GM12878 (cell line): Measurements from ENCODE around the gene ARAF. TPM values are rescaled to one million over a fixed set of nuclear protein-coding genes. Genes with fewer than 3 reads are reported as not detected.

Source experiments
- ATAC-seq: fragments of 200-7000 bp; cut with Tn5 transposase; 3 replicates; pipeline ENCODE4 v1.9.1; 2020; ENCODE audit warnings: mild to moderate bottlenecking, moderate library complexity
- BruUV-seq: library from RNA; stranded (reverse); fragments of 400-500 nt; replicated peaks from 2 replicates; lab custom pipeline; 2021; lab: Mats Ljungman, UMichigan
- CTCF ChIA-PET: fragments of 300-600 bp; sonication (Branson Sonifier 250); formaldehyde crosslinking; extraction: SDS; loops from one replicate; lab custom pipeline; 2021; ENCODE audit warnings: inconsistent platforms; lab: Yijun Ruan, JAX
- POLR2A ChIA-PET: fragments of 350-600 bp; formaldehyde crosslinking; extraction: SDS; loops from one replicate; lab custom pipeline; 2021; ENCODE audit warnings: inconsistent platforms; lab: Charles Lee
- RAD21 ChIA-PET: fragments of 300-600 bp; sonication (Branson Sonifier 250); formaldehyde crosslinking; loops from one replicate; lab custom pipeline; 2023; ENCODE audit warnings: antibody characterized with exemption; ENCODE audit not compliant: unreplicated experiment; lab: Charles Lee
- SMC1A ChIA-PET: fragments of 300-600 bp; sonication (Branson Sonifier 250); formaldehyde crosslinking; loops from one replicate; lab custom pipeline; 2023; ENCODE audit not compliant: unreplicated experiment, uncharacterized antibody; lab: Charles Lee
- DNase-seq: peaks from one replicate; pipeline ENCODE4 v3.0.0-alpha.2; 2011; ENCODE audit warnings: low read depth, low spot score
- FAIRE-seq: peaks from 3 replicates; lab custom pipeline; 2011; peaks lifted over from hg19 to GRCh38; lab: Jason Lieb, UNC
- H2AFZ ChIP-seq: 2 replicates; pipeline ENCODE4 v1.6.0; 2011; ENCODE audit warnings: low read depth, low read length, control low read depth; ENCODE audit not compliant: control insufficient read depth
- H3K27ac ChIP-seq: 2 replicates; pipeline ENCODE4 v1.5.1; 2011; ENCODE audit warnings: control low read depth; ENCODE audit not compliant: control insufficient read depth, insufficient read depth
- H3K27me3 ChIP-seq, 2 experiments: replicated peaks in 1 of 2; 2 replicates each; pipeline versions ENCODE4 v1.6.0 to v1.6.1; 2011; ENCODE audit warnings: low read length in 1 of 2; ENCODE audit not compliant: control insufficient read depth in 2 of 2, insufficient read depth in 2 of 2
- H3K36me3 ChIP-seq, 2 experiments: 2 replicates each; pipeline ENCODE4 v1.5.1; 2011; ENCODE audit warnings: low read length in 1 of 2; ENCODE audit not compliant: control insufficient read depth in 2 of 2, insufficient read depth in 2 of 2
- H3K4me1 ChIP-seq: 2 replicates; pipeline ENCODE4 v1.6.1; 2011; ENCODE audit warnings: mild to moderate bottlenecking, low read length, moderate library complexity, mixed read lengths; ENCODE audit not compliant: control insufficient read depth, insufficient read depth
- H3K4me2 ChIP-seq: 2 replicates; pipeline ENCODE4 v1.6.0; 2011; ENCODE audit warnings: control low read depth; ENCODE audit not compliant: control insufficient read depth, insufficient read depth
- H3K4me3 ChIP-seq: fragments of 200-600 bp; sonication (generic); 2 replicates; pipeline ENCODE4 v1.5.1; 2016
- H3K79me2 ChIP-seq: 2 replicates; pipeline ENCODE4 v1.6.0; 2011; ENCODE audit warnings: low read length; ENCODE audit not compliant: control insufficient read depth, insufficient read depth
- H3K9ac ChIP-seq: 2 replicates; pipeline ENCODE4 v1.8.0; 2011; ENCODE audit warnings: low read length, control low read depth, mixed read lengths; ENCODE audit not compliant: control insufficient read depth, insufficient read depth
- H3K9me3 ChIP-seq: replicated peaks from 3 replicates; pipeline ENCODE4 v1.5.1; 2011; ENCODE audit warnings: mild to moderate bottlenecking, low read length; ENCODE audit not compliant: control insufficient read depth, insufficient read depth
- H4K20me1 ChIP-seq: 2 replicates; pipeline ENCODE4 v1.6.0; 2011; ENCODE audit not compliant: control insufficient read depth, insufficient read depth
- CREM ChIP-seq: IDR thresholded peaks from 2 replicates; pipeline ENCODE4 v1.6.1; 2014; ENCODE audit warnings: antibody characterized with exemption, low read depth
- DPF2 ChIP-seq: fragments of 450-650 bp; IDR thresholded peaks from 2 replicates; pipeline ENCODE4 v1.6.1; 2017; ENCODE audit warnings: mild to moderate bottlenecking
- EED ChIP-seq: sonication (generic); IDR thresholded peaks from 2 replicates; pipeline ENCODE4 v1.6.1; 2016; ENCODE audit warnings: antibody characterized with exemption, low read depth
- HDGF ChIP-seq: fragments of 450-650 bp; IDR thresholded peaks from 2 replicates; pipeline ENCODE4 v1.6.1; 2016; ENCODE audit warnings: antibody characterized with exemption
- MYC ChIP-seq: IDR thresholded peaks from 2 replicates; pipeline ENCODE4 v1.6.1; 2011; ENCODE audit warnings: mild to moderate bottlenecking, low read length, moderate library complexity, inconsistent platforms; ENCODE audit not compliant: insufficient read depth, insufficient replicate concordance, insufficient read length, severe bottlenecking
- NFIC ChIP-seq: IDR thresholded peaks from 2 replicates; pipeline ENCODE4 v1.6.1; 2012; ENCODE audit warnings: low read depth, mild to moderate bottlenecking, inconsistent platforms, low read length, moderate library complexity
- NFYA ChIP-seq: IDR thresholded peaks from 2 replicates; pipeline ENCODE4 v1.6.1; 2011; ENCODE audit warnings: low read depth, mild to moderate bottlenecking, low read length, improper control_type of control experiment, borderline replicate concordance
- NFYB ChIP-seq: IDR thresholded peaks from 2 replicates; pipeline ENCODE4 v1.6.1; 2011; ENCODE audit warnings: low read depth, mild to moderate bottlenecking, low read length, improper control_type of control experiment, moderate library complexity; ENCODE audit not compliant: insufficient read depth
- NR2F1 ChIP-seq: fragments of 450-650 bp; conservative IDR thresholded peaks from 2 replicates; pipeline ENCODE4 v1.6.1; 2017; ENCODE audit warnings: mild to moderate bottlenecking
- POLR2A ChIP-seq: IDR thresholded peaks from 2 replicates; pipeline ENCODE4 v1.6.1; 2011; ENCODE audit warnings: low read depth, mild to moderate bottlenecking, low read length
- POLR2AphosphoS5 ChIP-seq: IDR thresholded peaks from 2 replicates; pipeline ENCODE4 v1.6.1; 2011; ENCODE audit warnings: mild to moderate bottlenecking, low read length, inconsistent platforms
- RAD21 ChIP-seq: IDR thresholded peaks from 2 replicates; pipeline ENCODE4 v1.6.1; 2011; ENCODE audit warnings: mild to moderate bottlenecking, low read depth, low read length, moderate library complexity; ENCODE audit not compliant: insufficient read depth
- SIX5 ChIP-seq: IDR thresholded peaks from 2 replicates; pipeline ENCODE4 v1.6.1; 2011; ENCODE audit warnings: mild to moderate bottlenecking, low read depth, low read length, moderate library complexity; ENCODE audit not compliant: severe bottlenecking
- SMARCA5 ChIP-seq: fragments of 450-650 bp; IDR thresholded peaks from 2 replicates; pipeline ENCODE4 v1.6.1; 2017; ENCODE audit warnings: mild to moderate bottlenecking
- TARDBP ChIP-seq: IDR thresholded peaks from 2 replicates; pipeline ENCODE4 v1.6.1; 2016; ENCODE audit warnings: borderline replicate concordance
- WRNIP1 ChIP-seq: IDR thresholded peaks from 2 replicates; pipeline ENCODE4 v1.6.1; 2011; ENCODE audit warnings: low read depth, low read length, improper control_type of control experiment, borderline replicate concordance
- ZNF384 ChIP-seq: IDR thresholded peaks from 2 replicates; pipeline ENCODE4 v1.6.1; 2012; ENCODE audit warnings: low read depth, mild to moderate bottlenecking, low read length, improper control_type of control experiment, borderline replicate concordance
- ZZZ3 ChIP-seq: IDR thresholded peaks from 2 replicates; pipeline ENCODE4 v1.6.1; 2011; ENCODE audit warnings: low read depth; ENCODE audit not compliant: control insufficient read depth, insufficient read length
- WGBS: methylation state at CpG from one replicate; pipeline ENCODE4 v1.1.6; 2016; ENCODE audit warnings: low lambda C conversion rate; ENCODE audit not compliant: insufficient replicate concordance, insufficient coverage; ENCODE audit errors: missing lambda C conversion rate; 5-methylcytosine and 5-hydroxymethylcytosine counted together
- in situ Hi-C: fragments of 300-500 bp; cut with MboI; formaldehyde crosslinking; loops from 9 replicates; pipeline ENCODE4 v1.14.3; 2018; ENCODE audit warnings: mixed read lengths
- intact Hi-C: fragments of 100-400 bp; cut with micrococcal nuclease; formaldehyde crosslinking; loops from one replicate; pipeline ENCODE4 v1.14.2; 2022; ENCODE audit not compliant: unreplicated experiment
- polyA plus RNA-seq, 11 experiments: library from polyadenylated mRNA; depleted of rRNA in 4 of 11; unstranded in 6 of 11; stranded (reverse) in 5 of 11; fragments of >200 nt; fragmentation: Nextera tagmentation in 4 of 11; fragmentation: Illumina TruSeq in 1 of 11; extraction: Ambion mirVana in 4 of 11; extraction: Trizol in 1 of 11; gene quantifications; 1 replicate in 1 of 11; 2 replicates in 10 of 11; pipeline versions ENCODE4 v1.2.1 to v1.2.3, GENCODE V29; 2011 to 2016; ENCODE audit warnings: inconsistent platforms in 2 of 11, missing spikeins in 2 of 11, low read depth in 1 of 11
- total RNA-seq, 4 experiments: library from RNA; depleted of rRNA in 3 of 4; stranded (reverse); fragments of >200 nt in 3 of 4; fragmentation: Illumina TruSeq in 1 of 4; extraction: Trizol in 1 of 4; gene quantifications; 2 replicates each; pipeline versions ENCODE4 v1.2.1 to v1.2.3, GENCODE V29; 2013 to 2021
- TF ChIP-seq, protein P1 (sequence below): fragments of 150-350 bp; IDR thresholded peaks from 2 replicates; pipeline ENCODE4 v1.6.1; 2016; ENCODE audit warnings: low read depth, low read length
- TF ChIP-seq, protein P2 (sequence below): IDR thresholded peaks from 2 replicates; pipeline ENCODE4 v1.6.1; 2012; ENCODE audit warnings: low read depth, low read length, improper control_type of control experiment

The ARAF gene
- total and polyA plus RNA-seq, 10 of the 15 experiments (the other 5 are each of a cell fraction or from before 2014, with no cell fraction given), result 5.0 to 79.2 (median 39.1) TPM

DNA sequence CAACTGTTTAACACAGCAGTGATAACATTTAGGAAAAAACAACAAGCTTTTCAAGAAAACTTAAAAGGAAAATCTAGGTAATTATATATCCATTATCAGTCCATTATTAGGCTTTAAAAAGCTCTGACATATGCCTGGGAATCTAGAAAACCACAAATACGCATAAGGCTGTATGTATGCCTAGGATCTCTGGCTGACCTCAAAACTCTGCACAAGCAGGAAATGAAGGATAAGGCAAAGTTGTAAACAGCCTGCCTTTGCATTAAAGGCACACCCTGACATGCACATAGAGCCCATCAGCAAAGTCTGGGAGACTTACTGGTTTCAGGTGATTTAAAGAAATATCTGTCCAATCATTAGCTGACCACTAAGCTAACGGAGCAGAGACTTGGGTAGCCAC lies 35.3 kb downstream of the ARAF start:
- H4K20me1 ChIP-seq, result no peaks in the 10 kb centered on the region
- FAIRE-seq, result no peak
- no peaks in the 10 kb centered on the region for H3K36me3 ChIP-seq
- ChIA-PET RAD21 (no interaction called here), POLR2A (interaction anchor here (0.6 kb wide), 1 partner anchor 132 kb away, joined by 3 read pairs; no protein-coding TSS in a partner anchor), SMC1A (no interaction called here), CTCF (interaction anchor here (1.5 kb wide), 1 partner anchor 9 kb away, joined by 4 read pairs; no protein-coding TSS in a partner anchor)
- no peak overlapping the region for H3K9ac ChIP-seq
- no peaks in the 10 kb centered on the region for H3K79me2 ChIP-seq
- no TSS peak for BruUV-seq
- no peak overlapping the region for H3K4me3 ChIP-seq
- no peak overlapping the region for H3K27ac ChIP-seq
- in situ Hi-C loops, result no loop called here
- 25% methylated on average over 2 of the region's 2 CpGs for WGBS
- H3K9me3 ChIP-seq, result no peaks in the 10 kb centered on the region; the same call in 2 of the 3 replicates
- no peak for TF ChIP-seq ZZZ3
- TF ChIP-seq, protein P1, sequence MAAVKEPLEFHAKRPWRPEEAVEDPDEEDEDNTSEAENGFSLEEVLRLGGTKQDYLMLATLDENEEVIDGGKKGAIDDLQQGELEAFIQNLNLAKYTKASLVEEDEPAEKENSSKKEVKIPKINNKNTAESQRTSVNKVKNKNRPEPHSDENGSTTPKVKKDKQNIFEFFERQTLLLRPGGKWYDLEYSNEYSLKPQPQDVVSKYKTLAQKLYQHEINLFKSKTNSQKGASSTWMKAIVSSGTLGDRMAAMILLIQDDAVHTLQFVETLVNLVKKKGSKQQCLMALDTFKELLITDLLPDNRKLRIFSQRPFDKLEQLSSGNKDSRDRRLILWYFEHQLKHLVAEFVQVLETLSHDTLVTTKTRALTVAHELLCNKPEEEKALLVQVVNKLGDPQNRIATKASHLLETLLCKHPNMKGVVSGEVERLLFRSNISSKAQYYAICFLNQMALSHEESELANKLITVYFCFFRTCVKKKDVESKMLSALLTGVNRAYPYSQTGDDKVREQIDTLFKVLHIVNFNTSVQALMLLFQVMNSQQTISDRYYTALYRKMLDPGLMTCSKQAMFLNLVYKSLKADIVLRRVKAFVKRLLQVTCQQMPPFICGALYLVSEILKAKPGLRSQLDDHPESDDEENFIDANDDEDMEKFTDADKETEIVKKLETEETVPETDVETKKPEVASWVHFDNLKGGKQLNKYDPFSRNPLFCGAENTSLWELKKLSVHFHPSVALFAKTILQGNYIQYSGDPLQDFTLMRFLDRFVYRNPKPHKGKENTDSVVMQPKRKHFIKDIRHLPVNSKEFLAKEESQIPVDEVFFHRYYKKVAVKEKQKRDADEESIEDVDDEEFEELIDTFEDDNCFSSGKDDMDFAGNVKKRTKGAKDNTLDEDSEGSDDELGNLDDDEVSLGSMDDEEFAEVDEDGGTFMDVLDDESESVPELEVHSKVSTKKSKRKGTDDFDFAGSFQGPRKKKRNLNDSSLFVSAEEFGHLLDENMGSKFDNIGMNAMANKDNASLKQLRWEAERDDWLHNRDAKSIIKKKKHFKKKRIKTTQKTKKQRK, result no peak
- TF ChIP-seq DPF2, result no peak
- TF ChIP-seq NFYA, result no peak
- no peak for TF ChIP-seq WRNIP1
- no peak for TF ChIP-seq HDGF
- TF ChIP-seq ZNF384, result no peak
- no peak for TF ChIP-seq NR2F1
- TF ChIP-seq NFYB, result no peak
- no peak for TF ChIP-seq SMARCA5
- TF ChIP-seq NFIC, result no peak
- TF ChIP-seq SIX5, result no peak
- no peak for TF ChIP-seq CREM
- TF ChIP-seq POLR2A, result no peak
- no peak for TF ChIP-seq POLR2AphosphoS5
- TF ChIP-seq EED, result no peak
- no peak for TF ChIP-seq TARDBP
- TF ChIP-seq, protein P2, sequence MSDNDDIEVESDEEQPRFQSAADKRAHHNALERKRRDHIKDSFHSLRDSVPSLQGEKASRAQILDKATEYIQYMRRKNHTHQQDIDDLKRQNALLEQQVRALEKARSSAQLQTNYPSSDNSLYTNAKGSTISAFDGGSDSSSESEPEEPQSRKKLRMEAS, result no peak
- TF ChIP-seq RAD21, result no peak
- no peak for TF ChIP-seq MYC
- no peak for ATAC-seq
- H2AFZ ChIP-seq, result no peak overlapping the region
- no peaks in the 10 kb centered on the region for H3K4me1 ChIP-seq
- no peak overlapping the region for H3K4me2 ChIP-seq
- intact Hi-C loops, result no loop called here
- no peaks in the 10 kb centered on the region for H3K27me3 ChIP-seq
- no peak for DNase-seq
